ENCODE measurements around the gene PHKA2. TPM values are rescaled to one million over a fixed set of nuclear protein-coding genes. Genes with fewer than 3 reads are reported as not detected.

PHKA2 gene
- total and polyA plus RNA-seq, 7 donors, result 4.2 to 22.7 (median 11.1) TPM

DNA sequence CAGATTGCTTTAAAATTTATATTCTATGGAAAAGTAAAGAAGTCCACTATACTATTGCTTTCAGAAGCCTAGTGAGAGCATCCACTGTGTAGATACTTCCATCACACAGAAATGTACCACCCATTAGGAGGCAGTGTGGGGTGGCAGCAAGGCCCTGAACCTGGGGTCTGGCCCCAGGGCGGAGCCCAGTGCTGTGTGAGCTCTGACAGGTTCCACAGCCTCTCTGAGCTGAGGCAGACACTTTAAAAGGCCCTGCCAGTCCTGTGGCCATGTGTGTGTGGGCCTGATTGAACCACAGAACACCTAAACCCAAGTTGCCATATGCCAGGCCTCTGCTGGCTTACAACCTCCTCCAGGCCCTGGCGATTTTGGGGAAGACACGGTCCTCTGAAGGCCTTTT is 49.2 kb downstream of the PHKA2 start:
- Histone ChIP-seq H3K27me3 (no peaks in the 10 kb centered on the region), H3K4me1 (no peaks in the 10 kb centered on the region), H3K9me3 (no peaks in the 10 kb centered on the region), H3K27ac (no peak overlapping the region), H3K36me3 (peaks cover 0 to 15% (median 0%) of the 10 kb centered on the region in 4 donors), H3K4me3 (no peak overlapping the region)
- TF ChIP-seq EP300 (IDR thresholded peaks at IDR 0.05), result no peak
- TF ChIP-seq POLR2AphosphoS5 (IDR thresholded peaks at IDR 0.05), result no peak
- no peak for TF ChIP-seq POLR2A (IDR thresholded peaks at IDR 0.05)
- TF ChIP-seq, protein P1, sequence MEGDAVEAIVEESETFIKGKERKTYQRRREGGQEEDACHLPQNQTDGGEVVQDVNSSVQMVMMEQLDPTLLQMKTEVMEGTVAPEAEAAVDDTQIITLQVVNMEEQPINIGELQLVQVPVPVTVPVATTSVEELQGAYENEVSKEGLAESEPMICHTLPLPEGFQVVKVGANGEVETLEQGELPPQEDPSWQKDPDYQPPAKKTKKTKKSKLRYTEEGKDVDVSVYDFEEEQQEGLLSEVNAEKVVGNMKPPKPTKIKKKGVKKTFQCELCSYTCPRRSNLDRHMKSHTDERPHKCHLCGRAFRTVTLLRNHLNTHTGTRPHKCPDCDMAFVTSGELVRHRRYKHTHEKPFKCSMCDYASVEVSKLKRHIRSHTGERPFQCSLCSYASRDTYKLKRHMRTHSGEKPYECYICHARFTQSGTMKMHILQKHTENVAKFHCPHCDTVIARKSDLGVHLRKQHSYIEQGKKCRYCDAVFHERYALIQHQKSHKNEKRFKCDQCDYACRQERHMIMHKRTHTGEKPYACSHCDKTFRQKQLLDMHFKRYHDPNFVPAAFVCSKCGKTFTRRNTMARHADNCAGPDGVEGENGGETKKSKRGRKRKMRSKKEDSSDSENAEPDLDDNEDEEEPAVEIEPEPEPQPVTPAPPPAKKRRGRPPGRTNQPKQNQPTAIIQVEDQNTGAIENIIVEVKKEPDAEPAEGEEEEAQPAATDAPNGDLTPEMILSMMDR (IDR thresholded peaks at IDR 0.05), result no peak
- no peak for DNase-seq
- 95 to 97% methylated on average over 3 of the region's 3 CpGs for WGBS, 2 donors
- intact Hi-C loops (cut with DNase I), result no loop called here

DNA sequence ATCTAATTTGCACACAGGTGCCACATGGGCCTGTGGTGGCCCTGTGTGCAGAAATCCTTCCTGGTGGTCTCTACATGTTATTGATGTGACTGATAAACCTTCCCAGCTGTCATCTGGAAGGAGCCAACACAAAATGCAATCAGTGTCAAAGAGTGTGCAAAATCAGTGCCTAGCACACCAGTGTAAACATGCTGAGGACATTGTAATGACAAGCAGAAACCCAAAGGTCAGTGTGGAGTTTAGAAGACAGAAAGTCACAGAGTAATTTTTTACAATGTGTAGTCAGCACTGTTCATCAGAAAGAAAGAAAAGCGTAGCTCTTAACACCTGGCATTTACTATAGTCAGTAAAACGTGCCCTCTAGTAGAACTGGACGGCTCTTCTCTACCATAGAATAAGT is 50.3 kb downstream of the PHKA2 start:
- intact Hi-C loops (cut with DNase I), result no loop called here
- 57 to 80% methylated on average over 3 of the region's 3 CpGs for whole genome bisulfite sequencing, 2 donors
- no peaks in the 10 kb centered on the region for H3K9me3 ChIP-seq
- no peak for TF ChIP-seq EP300 (IDR thresholded peaks at IDR 0.05)
- TF ChIP-seq POLR2A (IDR thresholded peaks at IDR 0.05), result no peak
- TF ChIP-seq, protein P1 (IDR thresholded peaks at IDR 0.05), result no peak
- TF ChIP-seq POLR2AphosphoS5 (IDR thresholded peaks at IDR 0.05), result no peak
- no peaks in the 10 kb centered on the region for H3K27me3 ChIP-seq
- no peak overlapping the region for H3K27ac ChIP-seq
- H3K36me3 ChIP-seq, result peaks cover 0 to 15% (median 0%) of the 10 kb centered on the region in 4 donors
- no peak overlapping the region for H3K4me3 ChIP-seq
- no peak for DNase-seq
- H3K4me1 ChIP-seq, result no peaks in the 10 kb centered on the region

DNA sequence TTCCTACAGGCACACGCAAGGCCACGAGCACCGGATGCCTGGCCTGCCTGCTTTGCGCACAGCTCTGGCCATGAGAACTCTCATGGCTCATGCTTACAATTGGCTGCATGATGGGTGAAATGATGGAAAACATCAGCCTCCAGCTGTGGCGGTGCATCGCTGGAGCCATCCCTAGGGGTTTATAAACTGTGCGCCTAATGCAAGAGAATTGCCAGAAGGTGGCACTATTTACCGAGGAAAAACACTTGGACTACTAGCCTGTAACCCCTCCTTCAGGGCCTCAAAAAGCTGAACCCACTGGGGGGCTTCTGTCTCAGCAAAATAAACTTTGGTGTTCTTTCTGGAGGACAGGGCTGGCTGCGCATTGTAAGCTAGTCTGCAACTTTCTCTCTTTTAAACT is 51.9 kb downstream of the PHKA2 start:
- intact Hi-C loops (cut with DNase I), result no loop called here
- WGBS, 2 donors, result 76 to 77% methylated on average over 9 of the region's 9 CpGs
- no peaks in the 10 kb centered on the region for H3K9me3 ChIP-seq
- no peak overlapping the region for H3K4me3 ChIP-seq
- H3K36me3 ChIP-seq, result peaks cover 0 to 7% (median 0%) of the 10 kb centered on the region in 4 donors
- no peak overlapping the region for H3K27ac ChIP-seq
- no peaks in the 10 kb centered on the region for H3K27me3 ChIP-seq
- no peak for DNase-seq
- TF ChIP-seq POLR2AphosphoS5 (IDR thresholded peaks at IDR 0.05) (no peak), EP300 (IDR thresholded peaks at IDR 0.05) (no peak), POLR2A (IDR thresholded peaks at IDR 0.05) (no peak)
- TF ChIP-seq, protein P1 (IDR thresholded peaks at IDR 0.05), result no peak
- no peaks in the 10 kb centered on the region for H3K4me1 ChIP-seq

- intact Hi-C loops (cut with DNase I), result no loop called here
- H3K4me3 ChIP-seq, result no peak overlapping the region
- TF ChIP-seq POLR2A (IDR thresholded peaks at IDR 0.05), result no peak
- no peak for TF ChIP-seq POLR2AphosphoS5 (IDR thresholded peaks at IDR 0.05)
- no peak for TF ChIP-seq EP300 (IDR thresholded peaks at IDR 0.05)
- TF ChIP-seq, protein P1 (IDR thresholded peaks at IDR 0.05), result no peak
- peak; percentile 18 for DNase-seq
- no peaks in the 10 kb centered on the region for H3K9me3 ChIP-seq
- H3K36me3 ChIP-seq, result peaks cover 0 to 14% (median 0%) of the 10 kb centered on the region in 4 donors
- no peak overlapping the region for H3K27ac ChIP-seq
- H3K4me1 ChIP-seq, result no peaks in the 10 kb centered on the region
- WGBS, 2 donors, result 90 to 97% methylated on average over 3 of the region's 3 CpGs
- no peaks in the 10 kb centered on the region for H3K27me3 ChIP-seq
These were observed 54.1 kb downstream of the PHKA2 start for GRCh38 chrX:18929775-18930174.

GRCh38 chrX:18927558-18927957 is 56.4 kb downstream of the PHKA2 start:
- H3K27me3 ChIP-seq, result no peaks in the 10 kb centered on the region
- WGBS, 2 donors, result 95 to 98% methylated on average over 1 of the region's 1 CpG
- TF ChIP-seq, protein P1 (IDR thresholded peaks at IDR 0.05), result no peak
- TF ChIP-seq POLR2AphosphoS5 (IDR thresholded peaks at IDR 0.05), result no peak
- no peak for TF ChIP-seq EP300 (IDR thresholded peaks at IDR 0.05)
- H3K9me3 ChIP-seq, result no peaks in the 10 kb centered on the region
- no peak overlapping the region for H3K27ac ChIP-seq
- no peak for DNase-seq
- H3K4me1 ChIP-seq, result no peaks in the 10 kb centered on the region
- H3K4me3 ChIP-seq, result no peak overlapping the region
- intact Hi-C loops (cut with DNase I), result no loop called here
- H3K36me3 ChIP-seq, result peaks cover 0 to 15% (median 0%) of the 10 kb centered on the region in 4 donors

Data from sigmoid colon (tissue), 7 donors.